ENCODE data around the gene AATK. TPM values are rescaled to one million over a fixed set of nuclear protein-coding genes. Genes with fewer than 3 reads are reported as not detected.

The AATK gene
- total and polyA plus RNA-seq, 9 of the 15 experiments (the other 6 are each of a cell fraction or from before 2014, with no cell fraction given), result 0.11 to 0.55 (median 0.38) TPM; not detected in 5

DNA sequence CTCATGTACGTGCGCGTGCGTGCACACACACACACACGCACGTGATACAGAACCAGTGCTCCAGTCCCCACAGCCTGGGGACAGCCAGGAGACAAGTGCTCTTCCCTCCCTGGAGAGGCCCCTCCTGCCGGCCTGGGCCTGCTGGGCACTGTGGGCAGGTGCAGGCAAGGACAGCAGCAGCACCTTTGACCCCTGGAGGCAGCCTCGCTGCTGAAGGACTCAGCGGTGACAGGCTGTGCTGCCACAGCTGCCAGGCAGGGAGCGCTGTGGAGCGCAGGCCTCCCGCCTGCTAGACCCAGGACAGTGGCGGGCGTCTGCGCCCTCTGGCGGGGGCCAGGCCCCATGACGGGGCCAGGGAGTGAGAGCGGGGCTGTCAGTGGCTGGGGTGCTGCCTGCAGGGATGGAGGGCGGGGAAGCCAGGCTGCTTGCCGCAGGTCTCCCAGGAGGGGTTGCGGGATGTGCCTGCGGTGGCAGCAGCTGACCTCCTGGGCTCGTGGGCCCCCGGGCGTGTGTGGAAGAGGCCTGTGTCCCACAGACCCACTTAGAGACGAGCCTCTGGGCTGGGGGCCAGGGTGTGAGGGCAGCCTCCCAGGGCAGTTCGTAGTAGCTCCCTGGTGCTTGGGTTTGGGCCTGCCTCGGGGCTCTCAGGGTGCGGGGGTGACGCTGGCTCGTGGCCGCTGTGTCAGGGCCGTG lies 64.3 kb downstream of the AATK start (continued):
- TF ChIP-seq, protein P1, sequence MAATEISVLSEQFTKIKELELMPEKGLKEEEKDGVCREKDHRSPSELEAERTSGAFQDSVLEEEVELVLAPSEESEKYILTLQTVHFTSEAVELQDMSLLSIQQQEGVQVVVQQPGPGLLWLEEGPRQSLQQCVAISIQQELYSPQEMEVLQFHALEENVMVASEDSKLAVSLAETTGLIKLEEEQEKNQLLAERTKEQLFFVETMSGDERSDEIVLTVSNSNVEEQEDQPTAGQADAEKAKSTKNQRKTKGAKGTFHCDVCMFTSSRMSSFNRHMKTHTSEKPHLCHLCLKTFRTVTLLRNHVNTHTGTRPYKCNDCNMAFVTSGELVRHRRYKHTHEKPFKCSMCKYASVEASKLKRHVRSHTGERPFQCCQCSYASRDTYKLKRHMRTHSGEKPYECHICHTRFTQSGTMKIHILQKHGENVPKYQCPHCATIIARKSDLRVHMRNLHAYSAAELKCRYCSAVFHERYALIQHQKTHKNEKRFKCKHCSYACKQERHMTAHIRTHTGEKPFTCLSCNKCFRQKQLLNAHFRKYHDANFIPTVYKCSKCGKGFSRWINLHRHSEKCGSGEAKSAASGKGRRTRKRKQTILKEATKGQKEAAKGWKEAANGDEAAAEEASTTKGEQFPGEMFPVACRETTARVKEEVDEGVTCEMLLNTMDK (IDR thresholded peaks at IDR 0.05; ENCODE audit: borderline replicate concordance, insufficient read depth, low read depth, low read length, poor library complexity, severe bottlenecking), result peak; percentile 76
- TF ChIP-seq HDAC6 (IDR thresholded peaks at IDR 0.05; ENCODE audit: low read depth, low read length) (no peak), CHD2 (IDR thresholded peaks at IDR 0.05; ENCODE audit: low read depth, low read length) (no peak), GATAD2B (IDR thresholded peaks at IDR 0.05; ENCODE audit: borderline replicate concordance) (no peak), SREBF2 (CRISPR knock-in tag; IDR thresholded peaks at IDR 0.05) (no peak), KLF16 (IDR thresholded peaks at IDR 0.05) (peak; percentile 79), NR2C1 (IDR thresholded peaks at IDR 0.05) (peak; percentile 86), NR2C1 (tag; IDR thresholded peaks at IDR 0.05) (peak; percentile 90), SRSF1 (IDR thresholded peaks at IDR 0.05; ENCODE audit: low read depth, low read length) (no peak), TBP (optimal IDR thresholded peaks at IDR 0.05; ENCODE audit: low read depth, low read length) (peak; percentile 73), BCOR (IDR thresholded peaks at IDR 0.05) (peak; percentile 59; the same call in 1 of the 2 replicates), ZNF12 (CRISPR knock-in tag; IDR thresholded peaks at IDR 0.05) (no peak), NR1H2 (CRISPR knock-in tag; IDR thresholded peaks at IDR 0.05) (no peak), DMBX1 (CRISPR knock-in tag; IDR thresholded peaks at IDR 0.05; ENCODE audit: borderline replicate concordance) (no peak), CREBBP (IDR thresholded peaks at IDR 0.05; ENCODE audit: low read depth, low read length) (no peak), ZNF253 (CRISPR knock-in tag; conservative IDR thresholded peaks at IDR 0.05) (no peak), CBFB (CRISPR knock-in tag; IDR thresholded peaks at IDR 0.05) (peak; percentile 17; the same call in 1 of the 2 replicates), RBM22 (IDR thresholded peaks at IDR 0.05; ENCODE audit: low read depth, low read length, poor library complexity, severe bottlenecking) (peak; percentile 88), SIN3A (IDR thresholded peaks at IDR 0.05; ENCODE audit: borderline replicate concordance in 2 of 2, control insufficient read depth in 1 of 2, low read depth in 2 of 2, low read length in 2 of 2) (no peak), ZNF57 (CRISPR knock-in tag; IDR thresholded peaks at IDR 0.05) (no peak), ZNF408 (CRISPR knock-in tag; IDR thresholded peaks at IDR 0.05; ENCODE audit: low read depth) (no peak)
- TF ChIP-seq, protein P2, sequence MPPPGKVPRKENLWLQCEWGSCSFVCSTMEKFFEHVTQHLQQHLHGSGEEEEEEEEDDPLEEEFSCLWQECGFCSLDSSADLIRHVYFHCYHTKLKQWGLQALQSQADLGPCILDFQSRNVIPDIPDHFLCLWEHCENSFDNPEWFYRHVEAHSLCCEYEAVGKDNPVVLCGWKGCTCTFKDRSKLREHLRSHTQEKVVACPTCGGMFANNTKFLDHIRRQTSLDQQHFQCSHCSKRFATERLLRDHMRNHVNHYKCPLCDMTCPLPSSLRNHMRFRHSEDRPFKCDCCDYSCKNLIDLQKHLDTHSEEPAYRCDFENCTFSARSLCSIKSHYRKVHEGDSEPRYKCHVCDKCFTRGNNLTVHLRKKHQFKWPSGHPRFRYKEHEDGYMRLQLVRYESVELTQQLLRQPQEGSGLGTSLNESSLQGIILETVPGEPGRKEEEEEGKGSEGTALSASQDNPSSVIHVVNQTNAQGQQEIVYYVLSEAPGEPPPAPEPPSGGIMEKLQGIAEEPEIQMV (tag; conservative IDR thresholded peaks at IDR 0.05; ENCODE audit: low read depth), result no peak
- TF ChIP-seq, protein P3, sequence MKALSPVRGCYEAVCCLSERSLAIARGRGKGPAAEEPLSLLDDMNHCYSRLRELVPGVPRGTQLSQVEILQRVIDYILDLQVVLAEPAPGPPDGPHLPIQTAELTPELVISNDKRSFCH (CRISPR knock-in tag; IDR thresholded peaks at IDR 0.05), result no peak
- TF ChIP-seq, protein P3 (tag; IDR thresholded peaks at IDR 0.05), result no peak
- TF ChIP-seq, protein P4, sequence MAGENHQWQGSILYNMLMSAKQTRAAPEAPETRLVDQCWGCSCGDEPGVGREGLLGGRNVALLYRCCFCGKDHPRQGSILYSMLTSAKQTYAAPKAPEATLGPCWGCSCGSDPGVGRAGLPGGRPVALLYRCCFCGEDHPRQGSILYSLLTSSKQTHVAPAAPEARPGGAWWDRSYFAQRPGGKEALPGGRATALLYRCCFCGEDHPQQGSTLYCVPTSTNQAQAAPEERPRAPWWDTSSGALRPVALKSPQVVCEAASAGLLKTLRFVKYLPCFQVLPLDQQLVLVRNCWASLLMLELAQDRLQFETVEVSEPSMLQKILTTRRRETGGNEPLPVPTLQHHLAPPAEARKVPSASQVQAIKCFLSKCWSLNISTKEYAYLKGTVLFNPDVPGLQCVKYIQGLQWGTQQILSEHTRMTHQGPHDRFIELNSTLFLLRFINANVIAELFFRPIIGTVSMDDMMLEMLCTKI (IDR thresholded peaks at IDR 0.05; ENCODE audit: partially characterized antibody), result no peak
